Epithelial cell of proximal tubule (primary cell): ENCODE data around the gene DLEU7. TPM values are rescaled to one million over a fixed set of nuclear protein-coding genes. Genes with fewer than 3 reads are reported as not detected.

Experiments
- DNase-seq: peaks from one replicate; pipeline ENCODE4 v3.0.0-alpha.2; 2011; ENCODE audit warnings: low read depth
- H3K4me3 ChIP-seq: 2 replicates; pipeline ENCODE4 v1.5.1; 2011; ENCODE audit warnings: low read depth, mild to moderate bottlenecking, low read length
- total RNA-seq: library from RNA; depleted of rRNA; stranded (reverse); fragments of >200 nt; gene quantifications from 2 replicates; pipeline ENCODE4 v1.2.3, GENCODE V29; 2015
- TF ChIP-seq, protein P1 (sequence below): conservative IDR thresholded peaks from 2 replicates; pipeline ENCODE4 v1.5.1; 2012; ENCODE audit warnings: low read depth, mild to moderate bottlenecking, low read length

DLEU7 gene
- total RNA-seq, 1 donor from 2014 or later = not detected

DNA sequence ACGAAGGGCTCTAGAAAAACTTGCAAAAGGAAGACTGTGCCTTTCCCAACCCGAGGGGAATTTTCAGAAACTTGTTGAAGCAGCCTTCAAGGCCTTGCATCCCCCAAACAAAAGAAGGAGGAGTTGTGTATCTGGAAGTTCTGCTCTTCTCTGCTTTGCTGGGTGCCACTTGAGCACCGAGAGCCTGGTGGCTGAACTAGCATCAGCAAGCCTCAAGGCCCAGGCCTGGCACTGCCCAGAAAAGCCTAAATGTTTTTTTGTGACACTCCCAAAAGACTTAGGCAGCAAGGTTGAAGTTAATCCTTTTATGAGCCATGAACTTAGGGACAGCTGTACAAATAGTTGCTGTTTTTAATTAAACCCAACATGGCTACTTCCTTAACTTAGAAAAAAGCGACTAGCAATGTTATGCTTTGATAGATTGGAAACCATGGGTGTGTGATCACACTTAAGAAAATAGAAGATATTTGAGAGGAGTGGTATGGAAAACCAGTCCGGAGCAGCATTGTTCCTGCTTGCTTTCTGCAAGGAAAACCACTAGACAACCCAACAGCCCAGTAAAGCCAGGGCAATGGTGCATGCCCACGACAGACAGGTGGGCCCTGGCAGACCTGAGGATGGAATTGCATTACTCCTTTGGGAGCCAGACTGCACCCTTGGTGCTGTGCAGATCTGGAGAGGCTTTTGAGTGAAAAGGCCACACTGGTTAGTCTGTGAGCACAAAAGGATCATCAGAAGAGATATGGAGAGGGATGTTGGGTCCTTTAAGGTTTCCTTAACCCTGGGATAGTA lies 788 bp upstream of the DLEU7 start:
- TF ChIP-seq, protein P1, sequence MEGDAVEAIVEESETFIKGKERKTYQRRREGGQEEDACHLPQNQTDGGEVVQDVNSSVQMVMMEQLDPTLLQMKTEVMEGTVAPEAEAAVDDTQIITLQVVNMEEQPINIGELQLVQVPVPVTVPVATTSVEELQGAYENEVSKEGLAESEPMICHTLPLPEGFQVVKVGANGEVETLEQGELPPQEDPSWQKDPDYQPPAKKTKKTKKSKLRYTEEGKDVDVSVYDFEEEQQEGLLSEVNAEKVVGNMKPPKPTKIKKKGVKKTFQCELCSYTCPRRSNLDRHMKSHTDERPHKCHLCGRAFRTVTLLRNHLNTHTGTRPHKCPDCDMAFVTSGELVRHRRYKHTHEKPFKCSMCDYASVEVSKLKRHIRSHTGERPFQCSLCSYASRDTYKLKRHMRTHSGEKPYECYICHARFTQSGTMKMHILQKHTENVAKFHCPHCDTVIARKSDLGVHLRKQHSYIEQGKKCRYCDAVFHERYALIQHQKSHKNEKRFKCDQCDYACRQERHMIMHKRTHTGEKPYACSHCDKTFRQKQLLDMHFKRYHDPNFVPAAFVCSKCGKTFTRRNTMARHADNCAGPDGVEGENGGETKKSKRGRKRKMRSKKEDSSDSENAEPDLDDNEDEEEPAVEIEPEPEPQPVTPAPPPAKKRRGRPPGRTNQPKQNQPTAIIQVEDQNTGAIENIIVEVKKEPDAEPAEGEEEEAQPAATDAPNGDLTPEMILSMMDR = no peak
- no peak overlapping the region for H3K4me3 ChIP-seq
- DNase-seq = no peak

DNA sequence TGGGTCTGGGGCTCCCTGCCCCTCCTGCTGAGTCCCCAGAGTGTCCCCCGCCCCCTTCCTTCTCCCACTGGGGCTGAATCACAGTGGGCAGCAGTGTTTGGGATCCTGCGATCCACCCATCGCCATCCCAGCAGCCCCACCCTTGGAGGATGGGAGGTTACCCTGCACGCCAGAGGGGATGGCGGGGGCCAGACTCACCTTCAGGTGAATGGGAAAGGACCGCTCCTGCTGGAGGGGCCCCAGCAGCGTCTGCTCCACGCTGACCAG lies 569 bp downstream of the DLEU7 start:
- TF ChIP-seq, protein P1 = no peak
- no peak for DNase-seq
- no peak overlapping the region for H3K4me3 ChIP-seq

DNA sequence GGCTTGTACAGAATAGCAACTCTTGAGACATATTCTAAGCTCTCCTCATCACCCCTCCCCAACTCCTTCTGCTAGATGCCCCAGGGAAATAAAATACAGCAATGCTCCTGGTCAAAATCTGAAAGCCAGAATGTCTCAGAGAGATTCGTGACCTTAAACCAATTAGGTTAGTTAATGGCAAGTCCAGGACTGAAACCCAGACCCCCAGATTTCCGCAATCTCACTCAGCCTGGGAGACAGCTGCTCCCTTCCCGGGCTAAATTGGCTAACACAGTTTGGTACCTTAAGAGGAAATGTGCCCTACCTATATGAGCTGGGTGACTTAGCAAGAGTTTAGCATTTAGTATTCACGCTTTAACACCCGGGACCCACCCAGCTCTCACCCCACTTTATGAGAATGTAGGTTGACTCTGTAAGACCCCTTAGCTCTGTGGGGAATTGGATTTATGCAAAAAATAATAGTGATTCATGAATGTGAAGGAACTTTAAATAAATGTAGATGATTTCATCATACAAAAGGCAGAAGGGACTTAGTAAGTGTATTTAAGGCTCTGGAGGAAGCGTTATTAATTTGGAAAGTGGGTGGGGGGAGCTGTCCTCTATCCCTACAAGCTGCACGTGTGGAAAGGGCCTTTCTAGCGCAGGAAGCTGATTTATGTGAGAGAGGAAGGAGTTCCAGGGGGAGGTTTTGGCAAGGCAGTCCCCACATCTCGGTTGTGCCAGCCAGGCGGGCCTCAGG lies 1.1 kb downstream of the DLEU7 start:
- TF ChIP-seq, protein P1 = no peak

DNA sequence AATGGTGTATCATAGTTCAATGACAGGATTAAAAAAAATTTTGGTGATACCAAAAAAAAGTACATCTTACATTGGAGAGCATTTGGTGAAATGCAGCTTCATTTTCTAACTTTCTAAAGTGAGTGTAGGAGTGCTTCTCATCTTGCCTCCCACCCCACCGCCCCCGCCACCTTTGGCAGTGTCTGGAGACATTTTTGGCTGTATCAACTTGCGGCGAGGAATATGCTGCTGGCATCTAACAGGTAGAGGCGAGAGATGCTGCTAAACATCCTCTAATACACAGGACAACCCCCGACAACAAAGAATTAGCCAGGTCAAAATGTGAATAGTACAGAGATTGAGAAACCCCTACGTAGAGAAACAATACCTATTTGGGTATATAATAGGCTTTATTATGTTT lies 1.7 kb downstream of the DLEU7 start:
- TF ChIP-seq, protein P1 = no peak
- DNase-seq = no peak
- H3K4me3 ChIP-seq = no peak overlapping the region

More for the DNA sequence above, 1.1 kb downstream of the DLEU7 start:
- H3K4me3 ChIP-seq = no peak overlapping the region
- DNase-seq = no peak

DNA sequence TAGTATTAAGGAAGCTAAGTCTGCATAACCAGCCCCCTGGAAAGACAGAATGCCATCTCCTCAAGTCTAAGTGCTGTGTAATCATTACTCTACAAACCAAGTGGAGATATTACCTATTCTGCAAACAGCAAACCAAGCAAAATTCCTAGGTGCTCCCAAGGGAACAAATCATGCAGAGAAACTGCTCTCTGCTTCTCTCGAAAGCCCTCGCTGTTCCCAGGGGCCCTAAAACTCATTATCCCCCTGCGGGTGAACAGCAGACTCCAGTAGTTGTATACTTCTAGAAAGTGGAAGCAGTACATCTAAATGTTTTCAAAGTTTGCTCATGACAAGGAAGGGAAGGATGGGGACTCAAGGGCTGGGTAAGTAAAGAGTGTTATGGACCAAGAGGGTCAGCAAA lies 3.2 kb downstream of the DLEU7 start:
- TF ChIP-seq, protein P1 = no peak
- H3K4me3 ChIP-seq = no peak overlapping the region
- no peak for DNase-seq

DNA sequence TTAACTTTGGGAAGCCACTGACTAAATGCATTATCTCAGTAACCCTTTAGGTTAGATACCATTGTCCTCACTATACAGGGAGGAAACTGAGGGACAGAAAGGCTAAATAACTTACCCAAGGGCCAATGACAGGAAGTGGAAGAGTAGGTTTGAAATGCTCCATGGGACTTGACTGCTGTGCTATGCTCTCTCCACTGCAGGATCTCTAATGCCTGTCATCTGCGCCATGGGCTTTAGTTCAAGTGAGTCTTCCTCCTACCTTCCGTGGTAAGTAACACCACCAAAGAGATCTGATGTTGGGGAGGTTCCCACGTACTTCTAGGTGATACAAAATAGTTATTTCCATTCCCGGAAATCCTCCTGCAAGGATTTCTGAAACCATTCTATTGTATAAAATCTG lies 3.7 kb downstream of the DLEU7 start:
- TF ChIP-seq, protein P1 = no peak
- DNase-seq = no peak
- no peak overlapping the region for H3K4me3 ChIP-seq
